ENCODE data around the gene HOXA5.

HOXA5 gene

DNA sequence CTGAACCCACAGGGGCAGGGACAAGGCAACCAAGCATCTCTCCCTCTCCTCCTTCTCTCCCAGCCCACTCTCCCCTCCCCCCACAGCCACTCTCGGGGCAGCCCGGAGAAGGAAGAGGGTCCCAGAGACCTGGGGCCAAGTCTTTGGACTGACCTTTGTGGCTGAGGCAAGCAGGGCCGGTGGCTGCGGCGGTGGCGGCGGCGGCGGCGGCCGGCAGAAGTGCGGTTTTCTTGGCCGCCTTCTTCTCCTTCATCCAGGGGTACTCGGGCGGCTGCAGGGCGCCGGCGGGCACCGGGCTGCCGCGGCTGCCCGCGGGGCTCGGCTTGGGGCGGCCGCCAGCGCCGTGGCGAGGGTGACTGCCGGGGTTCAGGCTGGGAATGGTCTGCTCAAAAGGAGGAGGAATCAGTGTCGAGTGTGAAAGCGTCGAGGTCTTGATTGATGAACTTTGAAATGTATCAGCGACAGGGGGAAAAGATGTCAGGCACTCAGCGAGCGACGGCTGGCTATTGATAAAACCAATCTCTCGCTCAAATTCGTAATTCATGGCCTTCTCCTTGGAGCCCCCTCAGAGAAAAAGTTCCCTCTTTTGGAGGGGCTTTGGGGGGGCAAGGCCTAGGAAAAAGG lies 41.4 kb downstream of the HOXA5 start:
- Histone ChIP-seq H3K4me1 (ENCODE audit: low read length) (no peaks in the 10 kb centered on the region), H3K27ac (ENCODE audit: low read length) (no peak overlapping the region), H3K27me3 (replicated peaks; ENCODE audit: insufficient read depth, low read length) (peaks cover 49% of the 10 kb centered on the region), H3K4me2 (ENCODE audit: low read depth, low read length) (no peak overlapping the region), H3K36me3 (replicated peaks; ENCODE audit: insufficient read depth, low read length) (no peaks in the 10 kb centered on the region), H3K79me2 (ENCODE audit: low read length) (no peaks in the 10 kb centered on the region), H3K9me3 (replicated peaks; ENCODE audit: insufficient read depth, low read length) (no peaks in the 10 kb centered on the region), H3F3A (ENCODE audit: insufficient read depth, low read length) (no peaks in the 10 kb centered on the region), H4K20me1 (ENCODE audit: insufficient read depth, low read length) (no peaks in the 10 kb centered on the region), H2AFZ (ENCODE audit: low read length) (no peak overlapping the region), H3K4me3 (ENCODE audit: low read length) (no peak overlapping the region), H3K9ac (ENCODE audit: low read length) (no peak overlapping the region), H3K9me2 (replicated peaks; ENCODE audit: insufficient read depth, low read length) (no peaks in the 10 kb centered on the region)
- no peak for DNase-seq
- TF ChIP-seq EZH2phosphoT487 (IDR thresholded peaks at IDR 0.05; ENCODE audit: low read length) (no peak), EZH2 (optimal IDR thresholded peaks at IDR 0.05; ENCODE audit: low read depth, low read length) (no peak)
- TF ChIP-seq, protein P1, sequence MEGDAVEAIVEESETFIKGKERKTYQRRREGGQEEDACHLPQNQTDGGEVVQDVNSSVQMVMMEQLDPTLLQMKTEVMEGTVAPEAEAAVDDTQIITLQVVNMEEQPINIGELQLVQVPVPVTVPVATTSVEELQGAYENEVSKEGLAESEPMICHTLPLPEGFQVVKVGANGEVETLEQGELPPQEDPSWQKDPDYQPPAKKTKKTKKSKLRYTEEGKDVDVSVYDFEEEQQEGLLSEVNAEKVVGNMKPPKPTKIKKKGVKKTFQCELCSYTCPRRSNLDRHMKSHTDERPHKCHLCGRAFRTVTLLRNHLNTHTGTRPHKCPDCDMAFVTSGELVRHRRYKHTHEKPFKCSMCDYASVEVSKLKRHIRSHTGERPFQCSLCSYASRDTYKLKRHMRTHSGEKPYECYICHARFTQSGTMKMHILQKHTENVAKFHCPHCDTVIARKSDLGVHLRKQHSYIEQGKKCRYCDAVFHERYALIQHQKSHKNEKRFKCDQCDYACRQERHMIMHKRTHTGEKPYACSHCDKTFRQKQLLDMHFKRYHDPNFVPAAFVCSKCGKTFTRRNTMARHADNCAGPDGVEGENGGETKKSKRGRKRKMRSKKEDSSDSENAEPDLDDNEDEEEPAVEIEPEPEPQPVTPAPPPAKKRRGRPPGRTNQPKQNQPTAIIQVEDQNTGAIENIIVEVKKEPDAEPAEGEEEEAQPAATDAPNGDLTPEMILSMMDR (IDR thresholded peaks at IDR 0.05; ENCODE audit: low read length): no peak

DNA sequence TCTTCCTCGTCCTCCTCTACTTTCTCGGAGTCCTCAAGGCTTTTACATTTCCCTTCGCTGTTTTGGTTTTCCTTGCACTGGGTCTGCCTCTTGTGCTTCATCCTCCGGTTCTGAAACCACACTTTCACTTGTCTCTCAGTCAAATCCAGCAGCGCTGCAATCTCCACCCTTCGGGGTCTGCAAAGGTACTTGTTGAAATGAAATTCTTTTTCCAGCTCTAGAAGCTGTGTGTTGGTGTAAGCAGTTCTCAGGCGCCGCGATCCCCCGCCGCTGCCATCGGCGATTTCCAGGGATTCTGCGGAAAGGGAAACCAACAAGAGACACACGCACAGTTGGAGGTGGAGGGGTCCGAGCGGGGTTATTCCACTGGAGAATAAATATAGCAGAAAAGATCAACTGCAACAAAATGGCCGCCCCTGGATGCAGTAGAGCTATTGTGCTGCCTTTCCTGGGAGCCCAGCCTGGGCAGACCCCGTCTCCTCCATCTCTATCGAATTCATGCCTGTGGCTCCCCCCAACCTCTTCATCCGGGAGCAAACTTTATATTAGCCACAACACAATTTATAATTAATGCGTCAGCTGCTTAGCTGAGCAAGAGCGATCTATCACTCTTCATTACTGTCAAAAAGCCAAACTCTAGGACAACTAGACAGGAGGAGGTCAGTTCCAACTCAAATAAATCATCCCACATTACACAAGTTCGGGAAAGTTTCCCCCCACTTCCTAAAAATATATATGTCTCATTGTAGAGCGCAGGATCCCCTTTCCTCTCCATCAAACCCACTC lies 42.1 kb downstream of the HOXA5 start:
- Histone ChIP-seq H2AFZ (ENCODE audit: low read length) (no peak overlapping the region), H3K9me2 (replicated peaks; ENCODE audit: insufficient read depth, low read length) (no peaks in the 10 kb centered on the region), H3K27me3 (replicated peaks; ENCODE audit: insufficient read depth, low read length) (peaks cover 44% of the 10 kb centered on the region), H3K4me3 (ENCODE audit: low read length) (no peak overlapping the region), H3K27ac (ENCODE audit: low read length) (no peak overlapping the region), H3K9ac (ENCODE audit: low read length) (no peak overlapping the region), H3F3A (ENCODE audit: insufficient read depth, low read length) (no peaks in the 10 kb centered on the region), H3K79me2 (ENCODE audit: low read length) (no peaks in the 10 kb centered on the region), H3K4me2 (ENCODE audit: low read depth, low read length) (no peak overlapping the region), H4K20me1 (ENCODE audit: insufficient read depth, low read length) (no peaks in the 10 kb centered on the region), H3K36me3 (replicated peaks; ENCODE audit: insufficient read depth, low read length) (no peaks in the 10 kb centered on the region), H3K4me1 (ENCODE audit: low read length) (no peaks in the 10 kb centered on the region), H3K9me3 (replicated peaks; ENCODE audit: insufficient read depth, low read length) (no peaks in the 10 kb centered on the region)
- DNase-seq: no peak
- no peak for TF ChIP-seq EZH2phosphoT487 (IDR thresholded peaks at IDR 0.05; ENCODE audit: low read length)

DNA sequence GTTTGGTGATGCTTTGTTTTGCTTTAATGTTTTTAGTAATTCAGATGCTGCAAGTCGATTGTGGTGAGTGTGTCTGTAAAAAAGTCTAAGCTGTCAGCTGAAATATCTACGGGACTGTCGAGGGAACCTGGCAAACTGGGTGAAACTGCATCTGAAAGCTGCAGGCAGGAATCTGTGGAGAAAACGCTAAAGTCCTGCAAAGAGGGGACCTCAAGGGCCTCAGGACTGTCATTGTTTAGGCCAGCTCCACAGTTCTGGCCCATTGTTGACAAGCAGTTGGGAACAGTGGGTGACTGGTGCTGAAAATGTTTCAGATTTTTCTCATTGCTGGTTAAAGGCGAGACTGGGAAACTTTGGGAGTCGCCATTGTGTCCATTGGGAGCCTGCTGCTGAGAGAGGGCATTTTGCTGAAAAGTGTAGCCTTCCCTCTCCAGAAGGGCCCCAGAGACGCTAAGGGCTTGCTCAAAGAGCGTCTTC lies 42.7 kb downstream of the HOXA5 start:
- no peak overlapping the region for H3K4me3 ChIP-seq (ENCODE audit: low read length)
- H3K9ac ChIP-seq (ENCODE audit: low read length): no peak overlapping the region
- H4K20me1 ChIP-seq (ENCODE audit: insufficient read depth, low read length): no peaks in the 10 kb centered on the region
- no peaks in the 10 kb centered on the region for H3K9me3 ChIP-seq (replicated peaks; ENCODE audit: insufficient read depth, low read length)
- TF ChIP-seq EZH2 (optimal IDR thresholded peaks at IDR 0.05; ENCODE audit: low read depth, low read length) (no peak), EZH2phosphoT487 (IDR thresholded peaks at IDR 0.05; ENCODE audit: low read length) (no peak)
- TF ChIP-seq, protein P1 (IDR thresholded peaks at IDR 0.05; ENCODE audit: low read length): no peak
- H3K36me3 ChIP-seq (replicated peaks; ENCODE audit: insufficient read depth, low read length): no peaks in the 10 kb centered on the region
- H3K27me3 ChIP-seq (replicated peaks; ENCODE audit: insufficient read depth, low read length): peaks cover 37% of the 10 kb centered on the region
- no peaks in the 10 kb centered on the region for H3K4me1 ChIP-seq (ENCODE audit: low read length)
- no peak overlapping the region for H3K4me2 ChIP-seq (ENCODE audit: low read depth, low read length)
- no peaks in the 10 kb centered on the region for H3F3A ChIP-seq (ENCODE audit: insufficient read depth, low read length)
- no peak for DNase-seq
- no peaks in the 10 kb centered on the region for H3K79me2 ChIP-seq (ENCODE audit: low read length)
- H3K9me2 ChIP-seq (replicated peaks; ENCODE audit: insufficient read depth, low read length): no peaks in the 10 kb centered on the region
- H3K27ac ChIP-seq (ENCODE audit: low read length): no peak overlapping the region
- no peak overlapping the region for H2AFZ ChIP-seq (ENCODE audit: low read length)

Measured in MM.1S (cell line).